Ishikawa (cell line): ENCODE results near the gene KCNAB2.

Experiments
- EGR1 ChIP-seq: IDR thresholded peaks from 2 replicates; pipeline ENCODE4 v1.6.1; 2012
- EP300 ChIP-seq: IDR thresholded peaks from 2 replicates; pipeline ENCODE4 v1.6.1; 2012; ENCODE audit warnings: borderline replicate concordance
- RAD21 ChIP-seq: IDR thresholded peaks from 2 replicates; pipeline ENCODE4 v1.6.1; 2012; ENCODE audit warnings: low read depth
- TAF1 ChIP-seq: IDR thresholded peaks from 2 replicates; pipeline ENCODE4 v1.6.1; 2012; ENCODE audit warnings: low read depth, mild to moderate bottlenecking
- TCF12 ChIP-seq: IDR thresholded peaks from 2 replicates; pipeline ENCODE4 v1.6.1; 2012; ENCODE audit warnings: low read depth
- USF1 ChIP-seq: IDR thresholded peaks from 2 replicates; pipeline ENCODE4 v1.6.1; 2012

GRCh38 chr1:6140413-6140812, 94.7 kb downstream of the KCNAB2 start:
- TF ChIP-seq RAD21 (no peak), TAF1 (no peak), EP300 (no peak), TCF12 (no peak), EGR1 (no peak), USF1 (0 out of 2 replicates have a peak, but pooled peaks have one; percentile 27)
